GM08714 (cell line): Measurements from ENCODE around the gene OR8B3.
"Not testable (repeated sequence)": the region's sequence is repeated elsewhere in the genome, so short reads cannot be mapped to it uniquely, and the experiment has no call there.

ENCODE experiments used
- H3K4me3 ChIP-seq: fragments of 200-500 bp; sonication (Bioruptor generic); 2 replicates; pipeline ENCODE4 v1.5.1; 2014; ENCODE audit warnings: mild to moderate bottlenecking, low read length, inconsistent platforms
- ZNF274 ChIP-seq: IDR thresholded peaks from 2 replicates; pipeline ENCODE4 v1.6.1; 2012; ENCODE audit warnings: mild to moderate bottlenecking, low read depth, low read length

The OR8B3 gene

GRCh38 chr11:124398924-124399323 lies at the start of gene OR8B3:
Gene OR8B3 (minus strand): TSS chr11:124399024. CDS start chr11:124397351, 1,673 bp downstream.
- TF ChIP-seq ZNF274: no peak
- no peak within 1 kb of the TSS for H3K4me3 ChIP-seq

GRCh38 chr11:124446916-124447315 lies 48.1 kb upstream of the OR8B3 start:
- no peak overlapping the region for H3K4me3 ChIP-seq
- TF ChIP-seq ZNF274: no peak

- no peak for TF ChIP-seq ZNF274
These were observed 46.9 kb upstream of the OR8B3 start, which contains the start of gene OR8B8 for GRCh38 chr11:124445646-124446150. Gene OR8B8 (minus strand): TSS chr11:124445696. CDS start chr11:124441085, 4,611 bp downstream.

GRCh38 chr11:124442847-124443246 lies 44.0 kb upstream of the OR8B3 start:
- no peak for TF ChIP-seq ZNF274
- no peak overlapping the region for H3K4me3 ChIP-seq

More at GRCh38 chr11:124445646-124446150, 46.9 kb upstream of the OR8B3 start, which contains the start of gene OR8B8:
- no peak within 1 kb of the TSS for H3K4me3 ChIP-seq

- TF ChIP-seq ZNF274: no peak
- H3K4me3 ChIP-seq: no peak overlapping the region
These were observed 43.6 kb upstream of the OR8B3 start for GRCh38 chr11:124442442-124442841.

- TF ChIP-seq ZNF274: no peak
- H3K4me3 ChIP-seq: no peak overlapping the region
These were observed 42.7 kb upstream of the OR8B3 start for GRCh38 chr11:124441519-124441918.

GRCh38 chr11:124441081-124441480 lies 42.3 kb upstream of the OR8B3 start:
- H3K4me3 ChIP-seq: no peak overlapping the region
- no peak for TF ChIP-seq ZNF274

- TF ChIP-seq ZNF274: no peak
- no peak overlapping the region for H3K4me3 ChIP-seq
These were observed 41.8 kb upstream of the OR8B3 start for GRCh38 chr11:124440608-124441007.

- no peak overlapping the region for H3K4me3 ChIP-seq
- TF ChIP-seq ZNF274: no peak
These were observed 35.9 kb upstream of the OR8B3 start for GRCh38 chr11:124434699-124435098.

GRCh38 chr11:124429599-124429998 lies 30.8 kb upstream of the OR8B3 start:
- no peak overlapping the region for H3K4me3 ChIP-seq

GRCh38 chr11:124424384-124424921 lies 25.6 kb upstream of the OR8B3 start, which contains the start of gene OR8B4:
Gene OR8B4 (minus strand): TSS chr11:124424871. CDS start chr11:124424871, 0 bp downstream.
- no peak for TF ChIP-seq ZNF274
- H3K4me3 ChIP-seq: no peak within 1 kb of the TSS

More at GRCh38 chr11:124429599-124429998, 30.8 kb upstream of the OR8B3 start:
- TF ChIP-seq ZNF274: no peak

- no peak for TF ChIP-seq ZNF274
- H3K4me3 ChIP-seq: no peak overlapping the region
These were observed 22.2 kb upstream of the OR8B3 start for GRCh38 chr11:124421043-124421442.

- no peak overlapping the region for H3K4me3 ChIP-seq
- no peak for TF ChIP-seq ZNF274
These were observed 16.6 kb upstream of the OR8B3 start for GRCh38 chr11:124415356-124415923.

- no peak for TF ChIP-seq ZNF274
- H3K4me3 ChIP-seq: no peak overlapping the region
These were observed 11.1 kb upstream of the OR8B3 start for GRCh38 chr11:124409906-124410305.

GRCh38 chr11:124405581-124405980 lies 6.8 kb upstream of the OR8B3 start:
- TF ChIP-seq ZNF274: no peak
- H3K4me3 ChIP-seq: no peak overlapping the region

GRCh38 chr11:124403186-124403585 lies 4.4 kb upstream of the OR8B3 start:
- not testable (repeated sequence) for H3K4me3 ChIP-seq
